MCF 10A (cell line): ENCODE data around the gene EIF4B. TPM values are rescaled to one million over a fixed set of nuclear protein-coding genes. Genes with fewer than 3 reads are reported as not detected.

ENCODE experiments used
- BruUV-seq: library from RNA; stranded (reverse); fragments of 400-500 nt; replicated peaks from 2 replicates; lab custom pipeline; 2021; lab: Mats Ljungman, UMichigan
- CTCF ChIA-PET: fragments of 300-600 bp; sonication (Branson Sonifier 250); formaldehyde crosslinking; extraction: SDS; loops from one replicate; lab custom pipeline; 2021; ENCODE audit warnings: antibody characterized with exemption, inconsistent platforms; lab: Yijun Ruan, JAX
- POLR2A ChIA-PET: fragments of 300-600, 350-650 bp; sonication (Branson Sonifier 250); formaldehyde crosslinking; extraction: SDS; loops from one replicate; lab custom pipeline; 2020; ENCODE audit warnings: antibody characterized with exemption, inconsistent platforms; lab: Yijun Ruan, JAX
- DNase-seq: peaks from one replicate; pipeline ENCODE4 v3.0.0-alpha.2; 2018; ENCODE audit not compliant: unreplicated experiment
- H3K27ac Mint-ChIP-seq: one replicate; pipeline ENCODE4 v1.8.0; 2022; ENCODE audit warnings: mild to moderate bottlenecking, low read depth, mixed read lengths; ENCODE audit not compliant: unreplicated experiment
- H3K27me3 Mint-ChIP-seq: one replicate; pipeline ENCODE4 v1.8.0; 2022; ENCODE audit warnings: mixed read lengths; ENCODE audit not compliant: insufficient read depth, unreplicated experiment
- H3K36me3 Mint-ChIP-seq: one replicate; pipeline ENCODE4 v1.8.0; 2022; ENCODE audit warnings: mild to moderate bottlenecking, moderate library complexity, mixed read lengths; ENCODE audit not compliant: insufficient read depth, unreplicated experiment
- H3K4me1 Mint-ChIP-seq: one replicate; pipeline ENCODE4 v1.8.0; 2022; ENCODE audit warnings: mixed read lengths; ENCODE audit not compliant: insufficient read depth, unreplicated experiment
- H3K4me3 Mint-ChIP-seq: one replicate; pipeline ENCODE4 v1.8.0; 2022; ENCODE audit warnings: mild to moderate bottlenecking, moderate library complexity, mixed read lengths; ENCODE audit not compliant: unreplicated experiment
- H3K9me3 Mint-ChIP-seq: one replicate; pipeline ENCODE4 v1.8.0; 2022; ENCODE audit warnings: mixed read lengths; ENCODE audit not compliant: unreplicated experiment
- intact Hi-C: fragments of 100-400 bp; cut with micrococcal nuclease; formaldehyde crosslinking; loops from 2 replicates; pipeline ENCODE4 v1.14.1; 2022
- total RNA-seq: library from RNA; stranded (reverse); gene quantifications from 2 replicates; pipeline ENCODE4 v1.2.3, GENCODE V29; 2022
- TF ChIP-seq, protein P1 (sequence below): fragments of 200-600 bp; IDR thresholded peaks from one replicate; pipeline ENCODE4 v1.8.0; 2022; ENCODE audit warnings: antibody characterized with exemption, mild to moderate bottlenecking; ENCODE audit not compliant: unreplicated experiment

The EIF4B gene
- total RNA-seq, 1 experiment from 2014 or later = 658 TPM

DNA sequence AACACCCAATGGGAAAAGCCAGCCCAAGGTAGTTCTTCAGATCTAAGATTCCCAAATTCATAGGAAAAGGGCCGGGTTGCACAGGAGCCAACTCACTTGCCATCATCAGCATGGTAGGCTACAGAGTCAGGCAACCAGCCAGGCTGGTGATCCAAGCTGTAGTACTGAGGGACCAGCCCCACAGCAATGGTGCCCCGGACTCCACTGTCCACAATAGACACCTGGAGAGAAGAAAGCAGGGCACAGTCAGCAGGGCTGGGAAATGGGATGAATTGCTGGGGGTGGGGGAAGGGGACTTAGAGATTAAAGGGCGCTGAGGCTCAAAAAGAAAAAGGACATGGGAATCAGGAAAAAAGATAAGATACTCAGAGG lies 68.7 kb downstream of the EIF4B start:
- no peak overlapping the region for H3K4me3 Mint-ChIP-seq
- no peaks in the 10 kb centered on the region for H3K27me3 Mint-ChIP-seq
- no TSS peak for BruUV-seq
- no peaks in the 10 kb centered on the region for H3K9me3 Mint-ChIP-seq
- ChIA-PET POLR2A (interaction anchor here (1.0 to 1.5 kb wide), 2 partner anchors 24 to 26 kb away, joined by 3 read pairs; no protein-coding TSS in a partner anchor), CTCF (interaction anchor here (1.0 to 6.9 kb wide), 2 partner anchors 10 to 27 kb away, joined by 3 to 85 read pairs; no protein-coding TSS in a partner anchor)
- TF ChIP-seq, protein P1, sequence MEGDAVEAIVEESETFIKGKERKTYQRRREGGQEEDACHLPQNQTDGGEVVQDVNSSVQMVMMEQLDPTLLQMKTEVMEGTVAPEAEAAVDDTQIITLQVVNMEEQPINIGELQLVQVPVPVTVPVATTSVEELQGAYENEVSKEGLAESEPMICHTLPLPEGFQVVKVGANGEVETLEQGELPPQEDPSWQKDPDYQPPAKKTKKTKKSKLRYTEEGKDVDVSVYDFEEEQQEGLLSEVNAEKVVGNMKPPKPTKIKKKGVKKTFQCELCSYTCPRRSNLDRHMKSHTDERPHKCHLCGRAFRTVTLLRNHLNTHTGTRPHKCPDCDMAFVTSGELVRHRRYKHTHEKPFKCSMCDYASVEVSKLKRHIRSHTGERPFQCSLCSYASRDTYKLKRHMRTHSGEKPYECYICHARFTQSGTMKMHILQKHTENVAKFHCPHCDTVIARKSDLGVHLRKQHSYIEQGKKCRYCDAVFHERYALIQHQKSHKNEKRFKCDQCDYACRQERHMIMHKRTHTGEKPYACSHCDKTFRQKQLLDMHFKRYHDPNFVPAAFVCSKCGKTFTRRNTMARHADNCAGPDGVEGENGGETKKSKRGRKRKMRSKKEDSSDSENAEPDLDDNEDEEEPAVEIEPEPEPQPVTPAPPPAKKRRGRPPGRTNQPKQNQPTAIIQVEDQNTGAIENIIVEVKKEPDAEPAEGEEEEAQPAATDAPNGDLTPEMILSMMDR = no peak
- intact Hi-C loops = no loop called here
- peaks cover 69% of the 10 kb centered on the region for H3K36me3 Mint-ChIP-seq
- H3K4me1 Mint-ChIP-seq = peaks cover 18% of the 10 kb centered on the region
- no peak for DNase-seq
- H3K27ac Mint-ChIP-seq = no peak overlapping the region

DNA sequence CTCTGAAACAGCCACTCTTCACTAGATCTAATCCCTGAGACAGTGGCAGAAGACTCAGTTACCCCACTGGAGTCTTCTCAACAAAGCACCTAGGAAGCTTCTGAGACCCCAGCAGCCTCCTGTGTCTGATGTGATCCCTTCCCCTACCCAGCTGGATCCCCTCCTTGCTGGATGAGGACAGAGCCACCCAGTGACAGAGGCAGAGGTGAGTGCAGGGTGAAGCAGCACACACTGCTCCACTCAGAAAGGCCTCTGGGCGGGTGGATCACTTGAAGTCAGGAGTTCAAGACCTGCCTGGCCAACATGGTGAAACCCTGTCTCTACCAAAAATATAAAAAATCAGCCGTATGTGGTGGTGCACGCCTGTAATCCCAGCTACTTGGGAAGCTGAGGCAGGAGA lies 70.2 kb downstream of the EIF4B start:
- no peaks in the 10 kb centered on the region for H3K9me3 Mint-ChIP-seq
- DNase-seq = no peak
- no peak overlapping the region for H3K4me3 Mint-ChIP-seq
- no peaks in the 10 kb centered on the region for H3K27me3 Mint-ChIP-seq
- POLR2A ChIA-PET = interaction anchor here (0.5 to 1.5 kb wide), 4 partner anchors 23 to 573 kb away, joined by 3 read pairs; no protein-coding TSS in a partner anchor
- CTCF ChIA-PET = interaction anchor here (1.6 to 6.9 kb wide), 2 partner anchors 11 to 23 kb away, joined by 9 to 85 read pairs; no protein-coding TSS in a partner anchor
- no peak overlapping the region for H3K27ac Mint-ChIP-seq
- BruUV-seq = no TSS peak
- TF ChIP-seq, protein P1 = no peak
- H3K36me3 Mint-ChIP-seq = peaks cover 61% of the 10 kb centered on the region
- H3K4me1 Mint-ChIP-seq = peaks cover 29% of the 10 kb centered on the region
- intact Hi-C loops = no loop called here

DNA sequence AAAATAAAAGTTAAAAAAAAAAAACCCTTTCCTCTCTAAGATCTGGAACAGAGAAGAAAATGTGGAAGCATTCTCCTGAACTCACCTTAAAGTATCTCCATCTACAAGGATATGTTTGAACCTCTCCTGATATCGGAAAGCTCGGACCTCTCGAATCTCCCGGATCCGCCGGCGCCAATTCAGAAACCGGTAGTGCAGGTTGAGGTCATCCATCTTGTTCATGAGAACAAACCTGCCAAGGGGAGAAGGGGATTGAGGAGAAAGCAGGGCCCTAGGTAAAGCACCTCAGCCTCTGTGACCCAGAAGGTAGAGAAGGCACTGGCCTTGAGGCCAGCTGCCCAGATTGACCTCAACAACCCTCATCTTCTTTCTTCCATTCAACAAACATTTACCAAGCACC lies 70.8 kb downstream of the EIF4B start:
- ChIA-PET CTCF (interaction anchor here (0.6 to 6.9 kb wide), 4 partner anchors 12 to 118 kb away, joined by 3 to 85 read pairs (median 6); no protein-coding TSS in a partner anchor), POLR2A (interaction anchor here (0.5 to 2.8 kb wide), 5 partner anchors 9 to 573 kb away, joined by 3 to 15 read pairs (median 3); no protein-coding TSS in a partner anchor)
- Mint-ChIP-seq H3K36me3 (peaks cover 61% of the 10 kb centered on the region), H3K27me3 (no peaks in the 10 kb centered on the region), H3K9me3 (no peaks in the 10 kb centered on the region), H3K4me1 (peaks cover 29% of the 10 kb centered on the region), H3K27ac (no peak overlapping the region), H3K4me3 (peak overlapping the region; percentile 73)
- no peak for DNase-seq
- BruUV-seq = no TSS peak
- intact Hi-C loops = no loop called here
- TF ChIP-seq, protein P1 = no peak

DNA sequence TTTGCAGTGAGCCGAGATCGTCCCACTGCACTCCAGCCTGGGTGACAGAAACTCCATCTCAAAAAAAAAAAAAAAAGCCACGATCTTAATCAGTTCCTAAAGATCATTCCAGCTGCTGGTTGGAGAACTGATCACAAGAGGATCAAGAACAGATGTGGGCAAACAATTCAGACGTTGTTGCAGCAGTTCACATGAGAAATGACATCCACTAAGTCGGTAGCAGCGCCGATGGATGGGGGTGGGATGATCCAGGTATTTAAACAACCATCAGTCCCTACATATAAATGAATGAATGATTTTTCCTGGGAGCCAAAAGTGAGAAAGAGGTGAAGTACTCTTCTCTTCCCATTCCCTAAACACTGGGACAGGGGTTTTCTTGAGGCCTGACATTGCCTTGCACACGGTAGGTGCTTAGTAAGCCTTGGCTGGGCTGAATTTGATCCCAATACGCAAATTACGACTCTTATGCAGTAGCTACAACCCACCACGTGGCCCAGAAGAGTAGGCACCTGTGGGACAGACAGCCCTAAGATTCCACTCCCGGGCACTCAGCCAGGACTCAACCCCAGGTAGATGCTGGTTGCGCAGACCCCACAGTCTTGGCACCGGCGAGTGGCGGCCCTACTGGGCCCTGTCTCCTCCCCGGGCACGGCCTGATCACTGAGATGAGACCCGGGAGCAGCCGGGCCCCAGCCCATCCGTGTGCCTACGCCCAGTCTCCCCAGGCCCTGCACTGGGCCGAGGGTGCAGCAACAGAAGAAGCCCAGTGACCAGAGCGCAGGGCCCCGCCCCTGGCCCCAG lies 72.4 kb downstream of the EIF4B start:
- BruUV-seq = TSS peak; percentile 55
- intact Hi-C loops = loop anchor here (1.0 to 2.0 kb wide), 2 partner anchors 21 to 72 kb away; partner anchors contain the start of gene EIF4B
- TF ChIP-seq, protein P1 = no peak
- peak; percentile 54 for DNase-seq
- Mint-ChIP-seq H3K36me3 (peaks cover 49% of the 10 kb centered on the region), H3K27me3 (no peaks in the 10 kb centered on the region), H3K9me3 (no peaks in the 10 kb centered on the region), H3K4me1 (peaks cover 29% of the 10 kb centered on the region), H3K4me3 (peak overlapping the region; percentile 73), H3K27ac (peak overlapping the region; percentile 61)
- ChIA-PET CTCF (interaction anchor here (0.6 to 6.9 kb wide), 7 partner anchors 13 to 375 kb away, joined by 3 to 85 read pairs (median 3); partner anchors contain the start of gene IGFBP6), POLR2A (interaction anchor here (0.5 to 4.8 kb wide), 25 partner anchors 12 to 538 kb away, joined by 3 to 55 read pairs (median 4); partner anchors contain the start of genes AAAS, CSAD, EIF4B and ESPL1)
